HG03097 (cell line): ENCODE measurements around the gene TNIK.

Experiments used
- ATAC-seq: cut with Tn5 transposase; IDR thresholded peaks from one replicate; pipeline ENCODE4 v1.9.1; 2021; ENCODE audit not compliant: unreplicated experiment, low FRiP score

Gene TNIK

DNA sequence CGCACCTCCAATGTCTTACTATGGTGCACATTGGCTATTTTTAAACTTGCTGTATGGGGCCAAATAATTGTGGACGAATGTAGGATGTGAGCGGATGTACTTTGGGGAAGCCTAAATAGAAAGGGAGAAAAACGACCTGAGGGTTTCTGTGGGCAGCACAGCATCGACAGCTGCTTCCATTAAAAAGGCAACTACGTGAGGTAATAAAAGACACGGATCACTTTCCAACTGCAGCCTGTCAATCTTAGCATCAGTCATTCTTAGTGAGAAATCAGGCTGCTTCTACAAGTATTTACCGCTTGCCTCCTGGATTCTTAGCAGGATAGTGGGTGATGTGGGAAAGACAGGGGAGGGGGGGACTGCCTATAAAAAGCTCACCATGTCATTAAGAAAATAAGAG lies 247.0 kb downstream of the TNIK start:
- no peak for ATAC-seq

DNA sequence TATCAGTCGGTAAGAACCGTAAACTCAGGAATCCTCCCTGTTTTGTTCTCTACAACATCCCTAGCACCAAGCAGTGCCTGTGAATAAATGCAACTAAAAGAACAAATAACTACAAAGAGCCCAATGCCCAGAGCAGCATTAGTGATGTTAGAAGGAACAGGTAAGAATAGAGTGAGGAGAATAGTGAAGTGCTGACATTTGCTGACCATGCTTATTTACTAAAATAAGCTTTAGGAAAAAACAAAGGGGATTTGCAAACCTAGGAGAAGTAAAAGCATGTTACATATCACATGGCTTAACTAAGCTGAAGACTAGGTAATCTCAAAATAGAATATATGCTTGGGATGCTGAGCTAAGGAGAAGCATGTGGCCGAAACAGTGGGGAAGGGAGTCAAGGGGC lies 247.6 kb downstream of the TNIK start:
- no peak for ATAC-seq

DNA sequence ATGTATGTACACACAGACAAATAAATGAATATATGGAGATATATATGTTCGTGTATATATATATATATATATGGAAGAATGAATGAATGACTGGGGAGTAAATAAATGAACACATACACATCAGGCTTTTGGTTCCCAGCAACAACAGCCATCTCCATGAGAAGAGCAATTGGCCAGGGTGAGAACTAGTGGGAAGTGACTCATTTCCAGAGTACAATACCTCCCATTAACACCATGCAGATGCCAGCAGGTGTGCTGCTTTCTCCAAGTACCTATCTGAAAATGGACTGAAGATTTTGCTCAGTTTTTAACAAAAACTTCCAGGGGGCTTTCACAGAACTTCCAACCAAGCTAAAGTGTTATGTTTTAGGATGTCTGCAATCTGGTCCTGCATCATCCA lies 253.9 kb downstream of the TNIK start:
- no peak for ATAC-seq

DNA sequence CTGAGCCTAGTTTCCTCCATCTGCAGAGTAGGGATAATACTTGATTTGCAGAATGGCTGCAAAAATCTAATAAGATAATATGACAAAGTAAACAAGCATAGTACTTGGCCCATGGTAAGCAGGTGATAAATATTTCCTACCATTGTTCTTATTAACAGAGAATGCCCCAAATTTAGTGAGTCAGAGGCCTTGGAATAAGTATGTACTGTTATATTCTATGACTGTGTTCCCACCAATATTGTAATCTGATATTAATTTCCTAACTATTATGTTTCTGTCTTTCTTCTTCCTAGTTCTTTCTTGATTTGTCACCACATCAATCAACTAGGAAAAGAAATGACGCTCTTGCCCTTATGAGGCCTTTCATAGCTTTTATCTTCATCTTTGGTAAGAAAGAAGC lies 255.3 kb downstream of the TNIK start:
- no peak for ATAC-seq

DNA sequence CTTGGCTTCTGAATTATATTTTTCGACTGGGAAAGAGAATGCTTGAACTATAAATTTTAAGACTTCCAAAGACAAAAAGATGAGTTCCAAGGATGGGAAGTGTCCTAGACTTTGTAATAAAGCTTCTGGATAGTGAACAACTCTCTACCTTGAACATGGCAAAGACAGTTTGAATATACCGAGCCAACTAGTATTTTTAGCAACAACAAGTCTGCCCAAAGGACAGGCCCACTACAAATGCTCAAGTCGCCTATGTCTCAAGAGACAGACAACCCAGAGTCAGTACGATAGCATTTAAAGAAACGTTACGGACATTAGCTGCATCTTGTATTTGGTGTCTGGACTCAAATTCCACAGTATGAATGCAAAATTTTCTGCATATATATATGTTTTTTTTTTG lies 258.4 kb downstream of the TNIK start:
- no peak for ATAC-seq

DNA sequence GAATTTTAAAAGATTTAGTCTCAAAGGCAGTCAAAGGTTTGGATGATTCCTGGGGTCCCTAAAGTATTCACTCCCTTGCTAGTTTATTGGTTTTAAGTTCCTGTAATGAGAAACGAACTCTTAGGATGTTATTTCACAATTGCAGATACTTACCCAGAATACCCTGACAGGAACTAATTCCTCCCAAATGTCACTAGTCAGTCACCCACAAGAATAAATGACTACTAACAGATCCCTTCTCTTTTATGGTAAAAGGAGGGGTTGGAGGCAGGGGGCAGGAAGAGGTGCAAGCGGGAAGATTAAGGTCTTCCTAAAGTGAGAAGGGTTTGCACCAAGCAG lies 259.5 kb downstream of the TNIK start:
- ATAC-seq, result no peak

DNA sequence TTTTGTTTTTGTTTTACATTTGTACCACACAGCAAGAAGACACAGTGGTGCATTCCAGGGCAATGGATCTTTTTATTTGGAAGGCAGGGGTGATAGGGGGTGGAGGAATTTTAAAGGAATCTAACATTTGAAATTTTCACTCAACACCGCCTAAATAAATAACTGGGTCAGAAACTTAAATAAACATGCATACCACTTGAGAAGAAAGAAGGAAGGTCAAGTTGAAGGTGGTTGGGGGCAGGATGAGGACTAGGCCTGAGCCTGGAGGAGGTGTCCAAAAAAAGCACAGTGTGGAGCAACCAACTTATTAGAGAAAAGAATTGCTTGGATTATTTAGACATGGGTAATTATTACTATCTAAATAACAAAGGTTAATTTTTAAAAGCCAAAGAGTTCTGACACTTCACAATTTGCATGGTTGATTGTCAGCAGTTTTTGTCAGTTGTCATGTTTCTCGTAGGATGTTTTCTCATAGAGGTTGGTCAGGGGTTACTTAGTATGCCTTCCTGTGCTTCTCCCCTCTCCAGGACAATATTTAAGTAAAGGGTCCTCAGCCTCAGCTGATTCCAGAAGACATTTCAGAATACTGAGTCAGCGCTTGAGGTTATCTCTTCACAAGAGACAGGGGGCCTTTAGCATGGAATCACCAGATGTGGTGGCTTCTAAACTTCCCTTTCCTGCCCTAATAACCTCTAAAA lies 260.0 kb downstream of the TNIK start:
- no peak for ATAC-seq

DNA sequence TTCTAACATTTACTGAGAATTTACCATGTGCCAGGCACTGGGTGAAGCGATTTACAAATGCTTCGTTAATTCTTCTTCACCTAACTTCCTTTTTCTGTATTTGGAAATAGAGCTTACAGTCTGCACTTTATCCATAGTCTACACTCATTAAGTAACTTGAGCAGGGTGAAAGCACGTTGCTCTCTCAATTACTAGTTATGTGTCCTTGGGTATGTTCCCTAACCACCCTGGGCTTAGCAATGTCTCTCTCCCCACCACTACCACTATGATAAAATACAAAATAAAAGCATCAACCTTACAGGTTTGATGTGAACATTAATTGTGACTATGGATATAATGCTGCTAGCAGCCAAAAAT lies 260.8 kb downstream of the TNIK start:
- no peak for ATAC-seq

DNA sequence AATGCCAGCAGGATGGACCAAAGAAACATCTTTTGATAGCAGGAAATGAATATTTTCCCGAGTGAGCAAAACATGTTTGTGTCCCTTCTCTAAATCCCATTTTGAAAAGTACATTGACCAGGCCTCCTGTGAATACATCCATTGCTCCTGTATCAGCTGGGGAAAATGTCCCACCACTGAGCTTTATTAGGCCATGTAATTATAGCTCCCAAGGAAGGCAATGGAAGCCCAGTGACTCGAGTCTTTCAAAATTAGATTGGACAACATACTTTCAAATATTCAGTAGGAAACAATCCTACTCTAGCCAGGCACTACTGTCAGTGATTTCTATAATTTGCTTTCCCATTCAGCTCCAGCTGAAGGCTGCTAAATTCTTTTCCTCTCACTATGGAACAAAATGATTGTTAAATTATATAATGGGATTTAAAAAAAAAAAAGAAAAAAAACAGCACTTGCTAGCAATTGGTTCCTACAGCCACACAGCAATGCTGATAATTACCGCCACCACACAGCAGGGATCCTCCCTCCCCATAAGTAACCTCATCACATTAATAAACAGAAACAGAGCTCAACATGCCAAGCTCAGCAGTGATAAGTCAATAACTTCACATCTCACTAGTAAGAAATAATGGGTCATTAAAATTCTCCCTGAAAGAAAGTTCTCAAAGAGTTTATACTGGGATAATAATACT lies 261.3 kb downstream of the TNIK start:
- no peak for ATAC-seq

DNA sequence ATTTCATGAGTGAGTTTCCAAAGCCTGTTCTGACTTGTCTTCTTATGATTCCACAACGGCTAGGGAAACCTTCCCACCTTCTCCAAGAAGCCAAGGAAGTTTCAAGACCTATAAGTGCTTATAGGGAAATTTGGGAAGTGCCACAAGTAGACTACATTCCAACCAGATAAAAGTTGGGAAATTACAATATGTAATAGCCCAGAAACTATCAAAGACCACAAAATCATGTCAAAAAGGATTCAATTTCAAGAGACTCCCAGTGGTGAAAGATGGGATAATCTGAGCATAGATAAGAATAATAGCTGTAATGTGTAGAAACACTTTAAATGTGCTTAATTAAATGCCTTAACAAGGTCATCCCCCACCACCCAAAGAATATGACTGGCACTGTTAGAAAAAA lies 264.5 kb downstream of the TNIK start:
- no peak for ATAC-seq

DNA sequence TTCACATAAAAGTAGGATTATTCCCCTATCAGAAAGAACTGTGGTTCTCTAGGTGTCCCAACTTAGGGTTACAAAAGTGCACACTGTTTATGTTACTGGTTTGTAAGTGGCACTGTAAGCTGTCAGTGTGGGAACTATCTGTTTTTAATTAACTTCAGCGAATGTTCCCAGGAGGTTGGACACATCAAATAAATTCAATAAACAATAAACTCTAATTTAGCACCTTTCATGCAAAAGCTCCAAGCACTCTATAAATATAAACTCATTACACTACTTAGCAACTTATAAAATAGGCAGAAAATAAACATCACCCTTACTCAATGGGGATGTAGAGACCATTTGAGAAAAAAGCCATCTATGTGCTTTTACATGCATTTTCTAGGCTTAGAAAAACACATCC lies 265.2 kb downstream of the TNIK start:
- ATAC-seq, result no peak

DNA sequence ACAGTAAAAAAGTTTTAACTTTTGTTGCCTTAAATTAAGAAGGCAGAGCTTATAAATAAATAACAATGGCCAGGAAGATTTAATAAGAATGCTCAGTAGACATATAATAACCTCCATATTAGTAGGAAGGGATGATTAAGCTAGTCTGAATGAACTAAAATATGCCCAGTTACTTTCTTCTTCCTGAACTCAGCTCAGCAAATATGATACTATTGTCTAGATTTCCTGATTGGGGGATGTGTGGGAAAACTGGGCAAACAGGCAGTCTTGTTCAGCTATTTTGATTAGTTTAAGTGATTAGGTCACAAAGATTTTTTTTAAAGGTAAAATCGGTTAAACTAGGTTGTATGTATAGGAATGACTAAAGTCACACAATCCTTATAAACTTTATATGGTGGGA lies 266.5 kb downstream of the TNIK start:
- no peak for ATAC-seq

DNA sequence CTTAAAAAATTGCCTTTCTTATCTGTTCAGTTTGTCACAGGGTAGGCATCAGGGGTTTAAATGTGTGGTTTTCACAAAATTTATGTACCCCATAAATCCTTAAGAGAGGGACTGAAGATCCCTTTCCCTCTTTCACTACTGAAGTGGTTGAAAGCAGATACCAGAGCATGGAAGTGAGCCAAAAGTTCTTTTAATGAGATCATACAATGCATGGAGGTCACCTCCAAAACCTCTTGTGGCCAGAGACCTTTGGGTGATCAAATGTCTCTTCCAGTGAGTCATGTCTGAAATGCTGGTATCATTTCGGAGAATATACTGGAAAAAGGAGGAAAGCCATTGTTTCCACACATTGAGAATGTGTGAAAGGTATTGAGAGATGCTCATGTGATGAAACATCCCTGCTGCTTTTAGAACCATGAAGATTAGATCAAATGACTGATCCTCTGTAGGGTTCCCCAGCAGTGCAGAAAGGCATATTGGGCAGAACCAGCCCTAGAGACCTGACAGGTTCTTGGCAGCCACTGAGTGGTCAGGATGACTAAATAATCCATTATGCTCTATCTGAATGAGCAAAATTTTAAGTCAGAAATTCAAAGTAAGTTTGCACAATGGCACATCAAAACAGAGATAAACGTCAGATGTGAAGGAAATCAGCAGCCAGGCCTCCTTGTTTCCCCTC lies 267.9 kb downstream of the TNIK start:
- no peak for ATAC-seq

DNA sequence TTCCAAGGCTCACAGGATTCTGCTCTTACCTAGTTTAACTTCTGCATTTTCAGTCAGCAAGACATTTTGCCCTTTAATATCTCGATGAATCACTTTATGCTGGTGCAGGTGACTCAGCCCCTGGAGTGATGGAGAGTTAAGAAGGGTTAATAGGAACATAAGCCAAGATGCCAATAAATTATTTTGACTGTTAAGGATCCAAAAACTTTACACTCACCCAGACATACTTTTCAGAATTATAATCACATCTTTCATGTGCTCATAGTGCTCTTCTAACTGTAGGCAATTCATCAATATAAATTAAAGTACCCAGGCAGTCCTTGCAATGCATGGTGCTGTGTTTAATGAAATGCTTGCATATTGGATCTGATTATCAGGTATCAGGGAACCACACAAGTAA lies 269.5 kb downstream of the TNIK start:
- ATAC-seq, result no peak

DNA sequence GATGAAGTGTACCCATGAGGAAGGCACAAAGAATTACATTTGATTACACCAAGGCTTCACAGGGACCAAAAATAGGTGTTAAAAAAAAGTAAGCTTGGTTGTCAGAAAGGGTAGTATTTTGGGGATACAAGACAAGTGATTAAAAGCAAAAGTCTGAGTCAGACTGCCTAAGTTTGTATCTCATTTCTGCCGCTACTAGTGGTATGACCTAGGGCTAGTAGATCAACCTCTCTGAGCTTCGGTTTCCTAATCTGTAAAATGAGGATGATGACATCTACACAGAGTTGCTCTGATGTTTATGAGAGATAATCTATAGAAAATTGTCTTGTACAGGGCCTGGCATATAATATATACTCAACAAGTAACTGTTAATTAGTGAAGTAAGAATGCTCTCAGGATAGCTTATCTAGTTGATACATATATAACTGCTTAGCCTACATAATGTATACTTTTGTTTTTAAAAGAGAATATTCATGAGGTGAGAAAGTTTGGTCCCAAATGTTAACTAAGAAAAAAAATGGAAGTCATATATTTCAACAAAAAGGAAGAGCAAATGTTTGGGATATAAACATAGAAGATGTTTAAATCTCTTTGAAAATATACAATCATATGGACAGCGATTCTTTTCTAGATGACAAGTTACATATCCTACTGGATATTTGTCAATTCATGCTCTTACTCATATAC lies 270.7 kb downstream of the TNIK start:
- no peak for ATAC-seq

DNA sequence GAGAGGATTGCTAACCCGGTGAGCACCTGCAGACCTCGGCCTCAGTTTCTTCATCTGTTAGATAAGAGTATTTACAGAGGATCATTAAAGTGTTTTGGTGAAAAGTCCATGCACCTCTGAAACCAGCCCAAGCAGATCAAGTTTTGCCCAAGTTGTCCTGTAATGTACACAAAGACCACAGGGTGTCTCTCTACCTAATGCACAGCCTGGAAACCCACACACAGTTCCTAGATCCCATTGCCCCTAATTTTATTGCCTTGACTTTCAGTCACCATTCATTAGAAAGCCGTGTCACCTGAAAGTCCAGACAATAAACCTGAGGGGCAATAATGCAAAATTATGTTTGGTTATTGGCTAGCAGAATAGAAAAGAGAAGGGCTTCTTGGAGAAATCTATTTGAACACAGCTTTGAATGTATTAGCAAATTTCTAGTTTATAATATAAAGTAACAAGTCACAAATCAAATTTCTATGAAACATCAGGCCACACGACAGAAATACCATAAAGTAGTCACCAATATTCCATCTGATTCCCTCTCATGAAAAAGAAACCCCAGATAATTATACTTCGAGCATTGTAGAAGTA lies 272.4 kb downstream of the TNIK start:
- ATAC-seq, result no peak

DNA sequence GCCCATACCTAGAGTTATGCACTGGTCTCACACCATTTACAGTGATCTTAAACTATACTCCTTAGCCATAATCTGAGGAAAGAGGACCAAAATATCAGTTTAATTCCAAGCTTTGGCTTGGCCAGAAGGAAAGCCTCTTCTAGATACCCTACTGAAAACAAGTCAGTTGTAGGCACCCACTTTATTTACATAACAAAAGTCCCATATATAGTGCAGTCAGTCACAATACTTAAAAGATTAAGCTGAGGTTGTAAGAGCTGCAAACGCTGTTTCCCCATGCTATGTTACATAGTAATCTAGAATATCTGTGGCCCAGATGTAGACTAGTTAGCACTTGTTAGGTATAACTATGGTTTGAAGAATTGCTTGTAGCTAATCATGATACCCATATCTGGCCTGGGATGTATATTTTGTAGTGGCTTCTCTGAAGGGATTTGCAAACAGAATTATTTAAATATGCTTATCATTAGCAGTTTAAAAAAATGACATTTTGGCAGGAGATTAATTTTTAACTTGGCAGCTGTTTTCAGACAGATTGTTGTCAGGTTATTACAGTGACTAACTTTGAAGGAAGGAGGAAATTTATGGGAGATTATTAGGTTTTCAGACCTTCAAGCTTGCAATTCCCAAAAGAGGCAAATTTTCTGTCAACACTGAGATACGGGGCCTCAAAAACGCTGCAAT lies 273.2 kb downstream of the TNIK start:
- no peak for ATAC-seq

DNA sequence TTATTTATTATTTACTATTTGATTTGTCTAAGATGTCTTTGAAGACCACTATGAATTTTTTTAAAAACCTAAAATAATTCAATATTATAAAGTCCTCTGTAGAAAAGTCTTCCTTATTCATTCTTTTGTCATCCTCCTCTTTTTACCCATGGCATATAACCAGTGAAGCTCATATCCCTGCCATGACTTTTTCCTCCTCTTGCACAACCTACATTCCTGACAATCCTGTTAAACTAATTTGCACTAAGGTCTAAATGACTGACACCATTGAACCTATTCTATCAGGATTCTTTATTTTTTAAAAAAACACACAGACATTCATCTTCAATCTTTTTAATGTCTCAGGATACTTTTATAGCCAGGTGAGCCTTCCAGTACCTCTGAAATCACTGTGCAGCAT lies 273.8 kb downstream of the TNIK start:
- no peak for ATAC-seq

DNA sequence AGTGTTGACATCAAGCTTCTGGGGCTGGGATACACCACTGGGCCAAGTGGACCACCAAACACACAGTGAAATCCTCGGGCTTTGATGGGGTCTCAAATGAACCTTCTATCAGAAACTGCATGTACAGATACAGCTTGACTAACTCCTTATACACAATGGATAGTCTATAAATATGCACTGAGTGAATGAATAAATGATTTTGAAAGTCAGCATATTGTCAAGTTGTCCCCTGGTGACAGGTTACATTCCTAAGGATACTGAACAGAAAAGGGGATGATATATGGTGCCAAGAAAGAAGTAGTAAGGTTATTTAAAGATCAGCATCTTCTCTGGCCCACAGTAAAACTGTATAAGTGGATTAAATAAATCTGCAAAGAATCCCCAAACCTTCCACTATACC lies 274.2 kb downstream of the TNIK start:
- ATAC-seq, result no peak

DNA sequence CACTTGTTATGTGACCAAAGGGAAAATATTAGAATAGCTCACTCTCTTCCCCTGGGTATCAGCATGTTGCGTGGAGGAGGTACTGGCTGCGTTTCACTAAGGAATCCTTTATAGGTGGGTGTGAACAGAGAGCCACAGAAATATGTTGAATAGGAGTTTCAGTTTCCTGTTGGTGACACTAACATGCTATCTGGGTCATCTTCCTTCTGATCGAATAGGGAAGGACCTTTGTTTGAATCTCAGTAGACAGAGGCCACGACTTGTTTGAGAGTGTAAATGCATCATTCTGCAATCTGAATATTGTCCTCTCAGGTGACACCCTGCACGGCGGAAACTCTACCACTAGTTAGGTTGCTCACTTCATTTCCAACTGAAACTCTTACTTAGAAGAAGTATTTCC lies 275.8 kb downstream of the TNIK start:
- peak; percentile 63 for ATAC-seq

DNA sequence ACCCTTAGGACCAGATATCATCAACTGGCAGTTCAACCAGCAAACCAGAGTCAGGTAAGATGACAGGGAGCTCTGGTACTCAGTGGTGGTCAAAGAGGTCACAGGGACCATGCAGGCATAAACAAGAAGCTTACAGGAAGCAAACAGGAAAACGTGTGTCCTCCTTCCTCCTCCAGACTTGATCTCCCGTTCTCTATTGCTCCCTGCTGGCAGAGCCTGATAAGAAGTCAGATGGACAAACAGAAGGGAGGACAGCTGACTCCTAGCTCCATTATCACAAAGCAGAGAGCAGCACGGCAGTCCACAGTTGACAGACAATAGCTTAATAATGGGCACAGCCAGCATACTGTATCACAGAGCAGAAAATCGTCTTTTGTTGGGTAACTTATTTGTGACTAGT lies 277.2 kb downstream of the TNIK start:
- no peak for ATAC-seq
